Measurements from ENCODE around the gene ERCC2.

The ERCC2 gene

DNA sequence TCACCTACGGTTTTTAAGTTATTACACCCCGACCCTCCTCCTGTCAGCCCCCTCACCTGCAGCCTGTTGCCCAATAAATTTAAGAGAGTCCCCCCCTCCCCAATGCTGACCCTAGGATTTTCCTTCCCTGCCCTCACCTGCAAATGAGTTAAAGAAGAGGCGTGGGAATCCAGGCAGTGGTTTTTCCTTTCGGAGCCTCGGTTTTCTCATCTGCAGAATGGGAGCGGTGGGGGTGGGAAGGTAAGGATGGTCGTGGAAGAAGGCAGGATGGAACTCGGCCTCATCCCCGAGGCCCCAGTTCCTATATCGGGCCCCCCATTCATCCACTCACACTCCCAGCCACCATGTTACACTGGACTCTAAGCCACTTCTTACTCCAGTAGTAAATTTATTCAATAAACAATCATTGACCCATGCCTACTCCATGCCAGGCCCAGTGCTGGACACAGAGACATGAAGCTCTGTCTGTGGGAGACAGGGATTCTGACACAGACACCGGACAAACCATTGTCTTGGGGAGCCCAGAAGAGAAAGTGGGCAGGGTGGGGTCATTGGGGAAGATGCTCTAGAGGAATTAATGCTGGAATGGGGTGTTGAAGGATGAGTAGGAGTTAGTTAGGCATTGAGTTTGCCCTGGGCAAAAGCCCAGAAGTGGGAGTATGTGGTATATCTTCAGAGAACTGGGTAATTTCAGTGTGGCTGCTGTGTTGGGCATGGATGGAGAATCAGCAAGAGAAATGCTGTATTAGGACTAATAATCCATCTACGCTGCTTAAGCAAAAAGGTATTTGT, 66.9 kb downstream of the ERCC2 start:
- no peak for DNase-seq (ENCODE audit: low spot score)

DNA sequence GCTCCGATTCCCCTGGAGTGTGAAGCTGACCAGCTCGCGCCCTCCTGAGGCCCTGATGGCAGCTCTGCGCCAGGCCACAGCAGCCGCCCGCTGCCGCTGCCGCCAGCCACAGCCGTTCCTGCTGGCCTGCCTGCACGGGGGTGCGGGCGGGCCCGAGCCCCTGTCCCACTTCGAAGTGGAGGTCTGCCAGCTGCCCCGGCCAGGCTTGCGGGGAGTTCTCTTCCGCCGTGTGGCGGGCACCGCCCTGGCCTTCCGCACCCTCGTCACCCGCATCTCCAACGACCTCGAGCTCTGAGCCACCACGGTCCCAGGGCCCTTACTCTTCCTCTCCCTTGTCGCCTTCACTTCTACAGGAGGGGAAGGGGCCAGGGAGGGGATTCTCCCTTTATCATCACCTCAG, 68.0 kb downstream of the ERCC2 start:
- no peak for DNase-seq (ENCODE audit: low spot score)

Data from AG08396 (cell line).